MM.1S (cell line): ENCODE data around the gene ZMIZ1.

Source experiments
- DNase-seq: peaks from one replicate; pipeline ENCODE4 v3.0.0-alpha.2; 2015
- H2AFZ ChIP-seq: fragments of 300-600 bp; sonication (generic); 2 replicates; pipeline ENCODE4 v1.6.0; 2016; ENCODE audit warnings: antibody characterized with exemption, low read length
- H3F3A ChIP-seq: fragments of 300-600 bp; sonication (generic); 2 replicates; pipeline ENCODE4 v1.6.1; 2016; ENCODE audit warnings: mild to moderate bottlenecking, antibody characterized with exemption, low read length, moderate library complexity, mixed read lengths; ENCODE audit not compliant: insufficient read depth
- H3K27ac ChIP-seq: fragments of 300-600 bp; sonication (generic); 2 replicates; pipeline ENCODE4 v1.5.1; 2016; ENCODE audit warnings: mild to moderate bottlenecking, low read length
- H3K27me3 ChIP-seq: fragments of 300-600 bp; sonication (generic); replicated peaks from 2 replicates; pipeline ENCODE4 v1.6.0; 2016; ENCODE audit warnings: low read length; ENCODE audit not compliant: insufficient read depth
- H3K36me3 ChIP-seq: fragments of 300-600 bp; sonication (generic); replicated peaks from 2 replicates; pipeline ENCODE4 v1.6.1; 2016; ENCODE audit warnings: mild to moderate bottlenecking, low read length, mixed read lengths; ENCODE audit not compliant: insufficient read depth
- H3K4me1 ChIP-seq: fragments of 300-600 bp; sonication (generic); 2 replicates; pipeline ENCODE4 v1.6.1; 2016; ENCODE audit warnings: low read length, mixed read lengths
- H3K4me2 ChIP-seq: fragments of 300-600 bp; sonication (generic); 2 replicates; pipeline ENCODE4 v1.6.0; 2016; ENCODE audit warnings: low read depth, low read length
- H3K4me3 ChIP-seq: fragments of 300-600 bp; sonication (generic); 2 replicates; pipeline ENCODE4 v1.5.1; 2016; ENCODE audit warnings: low read length, mixed read lengths
- H3K79me2 ChIP-seq: fragments of 300-600 bp; sonication (generic); 2 replicates; pipeline ENCODE4 v1.6.1; 2016; ENCODE audit warnings: mixed run types, low read length, mixed read lengths
- H3K9ac ChIP-seq: fragments of 300-600 bp; sonication (generic); 2 replicates; pipeline ENCODE4 v1.6.1; 2016; ENCODE audit warnings: low read length, mixed read lengths
- H3K9me2 ChIP-seq: fragments of 300-600 bp; sonication (generic); replicated peaks from 2 replicates; pipeline ENCODE4 v1.6.1; 2016; ENCODE audit warnings: mild to moderate bottlenecking, low read length, mixed read lengths; ENCODE audit not compliant: insufficient read depth
- H3K9me3 ChIP-seq: fragments of 300-600 bp; sonication (generic); replicated peaks from 2 replicates; pipeline ENCODE4 v1.6.1; 2016; ENCODE audit warnings: mild to moderate bottlenecking, low read length, mixed read lengths; ENCODE audit not compliant: insufficient read depth
- H4K20me1 ChIP-seq: fragments of 300-600 bp; sonication (generic); 2 replicates; pipeline ENCODE4 v1.6.1; 2016; ENCODE audit warnings: mild to moderate bottlenecking, low read length, moderate library complexity, mixed read lengths; ENCODE audit not compliant: insufficient read depth
- EZH2 ChIP-seq: fragments of 300-600 bp; sonication (generic); optimal IDR thresholded peaks from 2 replicates; pipeline ENCODE3; 2017; ENCODE audit warnings: low read depth, mild to moderate bottlenecking, antibody characterized with exemption, low read length, mixed read lengths
- EZH2phosphoT487 ChIP-seq: fragments of 300-600 bp; sonication (generic); IDR thresholded peaks from 2 replicates; pipeline ENCODE4 v1.6.1; 2018; ENCODE audit warnings: antibody characterized with exemption, low read length
- TF ChIP-seq, protein P1 (sequence below): fragments of 300-600 bp; sonication (generic); IDR thresholded peaks from 2 replicates; pipeline ENCODE4 v1.5.1; 2016; ENCODE audit warnings: antibody characterized with exemption, low read length, mixed read lengths

The ZMIZ1 gene

DNA sequence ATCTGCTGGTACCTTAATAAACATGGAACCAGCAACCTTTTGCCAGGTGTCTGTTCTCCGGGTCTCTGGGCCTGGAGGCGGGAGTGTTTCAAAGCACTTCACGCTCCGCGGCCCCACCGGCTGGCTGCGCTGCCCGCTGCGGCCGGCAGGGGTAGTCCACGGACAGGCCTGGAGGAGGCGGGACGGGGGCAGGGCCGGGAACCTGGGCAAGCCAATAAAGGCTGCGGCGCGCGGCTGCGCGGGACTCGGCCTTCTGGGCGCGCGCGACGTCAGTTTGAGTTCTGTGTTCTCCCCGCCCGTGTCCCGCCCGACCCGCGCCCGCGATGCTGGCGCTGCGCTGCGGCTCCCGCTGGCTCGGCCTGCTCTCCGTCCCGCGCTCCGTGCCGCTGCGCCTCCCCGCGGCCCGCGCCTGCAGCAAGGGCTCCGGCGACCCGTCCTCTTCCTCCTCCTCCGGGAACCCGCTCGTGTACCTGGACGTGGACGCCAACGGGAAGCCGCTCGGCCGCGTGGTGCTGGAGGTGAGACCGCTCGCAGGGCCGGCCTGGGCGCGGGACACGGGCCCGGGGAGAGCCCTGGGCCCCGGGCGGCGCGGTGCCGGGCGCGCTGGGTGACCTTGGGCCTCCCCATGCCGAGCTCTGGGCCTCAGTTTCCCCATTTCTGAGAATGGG, 278.6 kb downstream of the ZMIZ1 start, which contains the start of gene PPIF:
Gene PPIF (plus strand): TSS at position 244 of the 668 bp plus-strand sequence. CDS start 80 bp downstream, at position 324.
- peaks cover 31% of the 10 kb centered on the region for H3K36me3 ChIP-seq
- H3K4me2 ChIP-seq: peak within 1 kb of the TSS; percentile 91
- peak within 1 kb of the TSS; percentile 73 for H3K27ac ChIP-seq
- H4K20me1 ChIP-seq: peaks cover 27% of the 10 kb centered on the region
- H3K9ac ChIP-seq: peak within 1 kb of the TSS; percentile 98
- no peak for TF ChIP-seq EZH2
- TF ChIP-seq, protein P1, sequence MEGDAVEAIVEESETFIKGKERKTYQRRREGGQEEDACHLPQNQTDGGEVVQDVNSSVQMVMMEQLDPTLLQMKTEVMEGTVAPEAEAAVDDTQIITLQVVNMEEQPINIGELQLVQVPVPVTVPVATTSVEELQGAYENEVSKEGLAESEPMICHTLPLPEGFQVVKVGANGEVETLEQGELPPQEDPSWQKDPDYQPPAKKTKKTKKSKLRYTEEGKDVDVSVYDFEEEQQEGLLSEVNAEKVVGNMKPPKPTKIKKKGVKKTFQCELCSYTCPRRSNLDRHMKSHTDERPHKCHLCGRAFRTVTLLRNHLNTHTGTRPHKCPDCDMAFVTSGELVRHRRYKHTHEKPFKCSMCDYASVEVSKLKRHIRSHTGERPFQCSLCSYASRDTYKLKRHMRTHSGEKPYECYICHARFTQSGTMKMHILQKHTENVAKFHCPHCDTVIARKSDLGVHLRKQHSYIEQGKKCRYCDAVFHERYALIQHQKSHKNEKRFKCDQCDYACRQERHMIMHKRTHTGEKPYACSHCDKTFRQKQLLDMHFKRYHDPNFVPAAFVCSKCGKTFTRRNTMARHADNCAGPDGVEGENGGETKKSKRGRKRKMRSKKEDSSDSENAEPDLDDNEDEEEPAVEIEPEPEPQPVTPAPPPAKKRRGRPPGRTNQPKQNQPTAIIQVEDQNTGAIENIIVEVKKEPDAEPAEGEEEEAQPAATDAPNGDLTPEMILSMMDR: peak; percentile 89
- no peaks in the 10 kb centered on the region for H3K27me3 ChIP-seq
- peaks cover 17% of the 10 kb centered on the region; the same call in 1 of the 2 replicates for H3F3A ChIP-seq
- peaks cover 48% of the 10 kb centered on the region for H3K79me2 ChIP-seq
- DNase-seq: peak; percentile 94
- H3K9me3 ChIP-seq: no peaks in the 10 kb centered on the region
- H3K4me1 ChIP-seq: peaks cover 49% of the 10 kb centered on the region
- H2AFZ ChIP-seq: peak within 1 kb of the TSS; percentile 59
- no peaks in the 10 kb centered on the region for H3K9me2 ChIP-seq
- peak within 1 kb of the TSS; percentile 92 for H3K4me3 ChIP-seq

DNA sequence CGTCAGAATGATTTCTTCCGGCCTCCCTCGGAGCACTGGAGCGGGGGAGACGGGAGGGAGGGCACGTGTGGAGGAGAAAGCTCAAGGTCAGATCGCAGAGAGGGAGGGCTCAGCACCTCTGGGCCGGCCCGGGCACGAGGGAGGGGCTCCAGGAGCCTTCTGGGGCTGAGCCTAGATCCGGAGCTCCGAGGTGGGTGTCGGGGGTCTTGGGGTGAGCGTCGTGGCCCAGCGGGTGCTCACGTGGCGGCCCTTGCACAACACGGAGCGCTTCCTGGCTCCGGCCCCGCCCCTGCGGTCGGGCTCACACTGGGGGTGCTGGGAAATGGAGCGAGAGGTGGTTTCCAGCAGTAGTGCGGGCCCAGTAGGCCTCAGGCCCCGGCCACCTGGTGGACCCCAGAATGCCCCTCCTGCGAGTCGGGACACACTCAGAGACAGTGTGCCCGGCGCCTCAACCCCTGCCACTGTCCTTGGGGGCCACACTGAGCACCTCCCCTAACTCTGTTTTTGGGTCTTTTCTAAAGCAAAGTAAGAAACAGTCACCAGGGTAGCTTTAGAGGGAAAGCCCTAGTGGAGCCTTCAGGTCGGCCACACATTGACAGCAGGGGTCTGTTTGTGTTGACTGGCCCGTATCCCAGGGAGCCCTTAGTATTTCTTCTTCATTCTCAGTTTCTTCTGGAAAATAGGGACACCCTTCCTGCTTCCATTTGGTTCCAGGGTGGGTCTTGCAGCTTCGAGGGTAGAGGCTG, 279.3 kb downstream of the ZMIZ1 start:
- Histone ChIP-seq H4K20me1 (peaks cover 27% of the 10 kb centered on the region), H3F3A (peaks cover 17% of the 10 kb centered on the region; the same call in 1 of the 2 replicates), H3K36me3 (peaks cover 33% of the 10 kb centered on the region), H3K4me1 (peaks cover 49% of the 10 kb centered on the region), H3K9ac (peak overlapping the region; percentile 98), H3K4me2 (peak overlapping the region; percentile 91), H3K4me3 (peak overlapping the region; percentile 92), H3K79me2 (peaks cover 55% of the 10 kb centered on the region), H3K27me3 (no peaks in the 10 kb centered on the region), H2AFZ (no peak overlapping the region), H3K9me2 (no peaks in the 10 kb centered on the region), H3K27ac (peak overlapping the region; percentile 73), H3K9me3 (no peaks in the 10 kb centered on the region)
- DNase-seq: peak; percentile 81
- TF ChIP-seq EZH2phosphoT487: no peak
- no peak for TF ChIP-seq EZH2
- TF ChIP-seq, protein P1: no peak

DNA sequence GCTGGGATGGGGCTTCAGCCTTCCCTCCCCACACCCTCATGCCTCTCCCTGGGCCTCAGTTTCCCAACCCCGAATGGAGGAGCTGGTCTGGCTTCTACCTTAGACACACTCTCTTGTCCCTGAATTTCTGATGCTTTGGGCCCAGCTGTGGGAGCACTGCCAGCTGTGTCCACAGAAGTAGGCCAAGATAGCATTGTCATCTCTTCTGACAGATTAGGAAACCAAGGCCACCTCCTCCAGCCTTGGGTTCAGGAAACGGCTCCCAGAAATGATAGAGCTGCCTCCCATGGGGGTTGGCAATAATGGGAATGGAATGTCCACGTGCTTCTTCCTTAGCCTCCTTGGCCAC, 279.8 kb downstream of the ZMIZ1 start:
- Histone ChIP-seq H3K9me2 (no peaks in the 10 kb centered on the region), H3K27ac (peak overlapping the region; percentile 73; the same call in 1 of the 2 replicates), H3K4me2 (peak overlapping the region; percentile 91), H4K20me1 (peaks cover 32% of the 10 kb centered on the region), H3K27me3 (no peaks in the 10 kb centered on the region), H3K9ac (peak overlapping the region; percentile 98), H3K4me3 (peak overlapping the region; percentile 92), H3K79me2 (peaks cover 61% of the 10 kb centered on the region), H3F3A (peaks cover 17% of the 10 kb centered on the region; the same call in 1 of the 2 replicates), H2AFZ (no peak overlapping the region), H3K9me3 (no peaks in the 10 kb centered on the region), H3K4me1 (peaks cover 49% of the 10 kb centered on the region), H3K36me3 (peaks cover 39% of the 10 kb centered on the region)
- no peak for DNase-seq
- TF ChIP-seq EZH2: no peak
- TF ChIP-seq, protein P1: no peak
- no peak for TF ChIP-seq EZH2phosphoT487
